HG02798 (cell line): ENCODE measurements around the gene TCERG1L.
"Not testable (repeated sequence)": the region's sequence is repeated elsewhere in the genome, so short reads cannot be mapped to it uniquely, and the experiment has no call there.

Experiments used
- ATAC-seq: cut with Tn5 transposase; IDR thresholded peaks from one replicate; pipeline ENCODE4 v1.9.1; 2021; ENCODE audit warnings: mild to moderate bottlenecking; ENCODE audit not compliant: unreplicated experiment, poor library complexity

The TCERG1L gene

GRCh38 chr10:131198401-131198800 lies 113.1 kb downstream of the TCERG1L start:
- ATAC-seq = no peak

DNA sequence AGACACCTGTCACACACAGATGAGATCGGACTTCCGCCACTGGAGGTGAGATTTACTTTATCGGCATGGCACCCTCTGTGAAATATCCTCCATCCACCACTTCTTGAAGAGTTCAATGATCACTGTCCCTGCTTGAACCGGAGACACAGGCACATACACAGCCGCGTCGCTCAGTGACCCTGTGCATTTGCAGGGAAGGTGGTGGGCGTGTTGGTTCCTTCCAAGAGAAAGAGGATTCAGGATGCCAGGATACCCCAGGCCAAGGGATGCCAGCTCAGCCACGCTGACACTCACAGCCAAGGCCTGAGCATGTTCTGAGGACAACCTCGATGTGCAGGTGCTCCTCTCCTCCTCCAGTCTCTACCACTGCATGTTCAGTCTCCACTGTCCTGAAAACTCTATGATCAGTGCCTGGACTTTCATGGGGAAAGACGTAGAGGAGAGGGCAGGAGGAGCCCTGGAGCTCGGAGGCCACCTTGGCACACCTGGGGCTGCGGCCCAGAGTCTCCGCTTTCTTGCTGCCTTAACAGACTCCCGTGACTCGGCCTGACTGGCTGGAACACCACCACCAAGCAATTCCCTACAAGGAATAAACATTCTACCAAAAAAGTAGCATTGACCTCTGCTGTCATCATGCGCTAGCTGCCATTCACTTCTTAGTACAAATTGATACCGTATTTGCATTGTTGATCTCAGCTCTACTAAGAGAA lies 115.2 kb downstream of the TCERG1L start:
- ATAC-seq = no peak

DNA sequence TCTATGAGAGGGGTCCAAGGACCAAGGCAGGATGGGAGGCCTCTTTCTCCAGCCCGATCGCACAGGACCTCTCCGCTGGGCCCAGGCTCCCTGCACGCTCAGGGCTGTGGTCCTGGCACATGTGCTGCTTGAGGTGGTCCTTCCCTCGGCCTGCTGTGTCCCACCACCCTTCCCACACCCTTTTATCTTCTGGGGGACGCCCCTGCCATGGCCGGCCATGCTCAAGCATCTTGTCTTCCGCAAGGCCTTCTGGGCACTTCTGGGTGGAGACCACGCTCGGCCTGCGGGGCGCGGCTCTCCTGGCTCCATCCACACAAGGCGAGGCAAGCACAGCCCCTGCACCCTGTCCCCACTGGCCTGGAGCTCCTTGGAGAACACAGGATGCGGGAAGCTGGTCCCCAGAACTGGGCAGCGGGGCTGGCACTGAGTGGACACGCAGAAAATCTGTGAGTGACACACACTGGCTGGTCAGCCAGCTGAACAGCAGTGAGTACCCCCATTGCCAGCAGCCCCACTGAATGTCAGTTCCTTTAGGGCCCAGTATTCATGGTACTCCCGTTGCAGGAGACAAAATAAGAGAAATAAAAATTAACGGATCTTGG lies 115.9 kb downstream of the TCERG1L start:
- no peak for ATAC-seq

GRCh38 chr10:131195116-131195515 lies 116.4 kb downstream of the TCERG1L start:
- ATAC-seq = no peak

GRCh38 chr10:131193923-131194322 lies 117.6 kb downstream of the TCERG1L start:
- no peak for ATAC-seq

GRCh38 chr10:131188494-131188893 lies 123.0 kb downstream of the TCERG1L start:
- no peak for ATAC-seq

DNA sequence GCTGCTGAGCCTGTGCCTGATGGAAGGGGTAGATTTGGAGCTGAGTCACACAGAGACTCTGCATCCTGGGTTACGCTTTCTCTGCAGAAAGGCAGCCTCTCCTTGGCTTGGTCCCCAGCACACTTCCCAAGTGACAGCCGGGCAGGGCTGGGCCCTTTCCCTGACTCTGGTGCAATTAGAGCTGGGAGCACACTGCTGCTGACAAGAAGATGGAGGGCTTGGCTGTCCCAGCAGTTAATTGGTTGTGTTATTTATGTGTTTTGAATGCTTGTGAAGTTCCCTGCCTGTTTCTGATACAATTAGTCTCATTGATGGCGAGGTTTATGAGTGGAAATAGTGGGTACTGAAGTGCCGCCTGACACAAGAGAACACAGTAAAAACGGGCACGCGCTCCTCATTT lies 123.6 kb downstream of the TCERG1L start:
- no peak for ATAC-seq

GRCh38 chr10:131187274-131187673 lies 124.2 kb downstream of the TCERG1L start:
- no peak for ATAC-seq

GRCh38 chr10:131186547-131187253 lies 124.8 kb downstream of the TCERG1L start:
- no peak for ATAC-seq

- no peak for ATAC-seq
Observed at GRCh38 chr10:131184503-131184902, 127.0 kb downstream of the TCERG1L start.

- no peak for ATAC-seq
Observed at GRCh38 chr10:131183546-131184045, 127.9 kb downstream of the TCERG1L start.

- ATAC-seq = no peak
Observed at GRCh38 chr10:131181456-131181855, 130.1 kb downstream of the TCERG1L start.

- ATAC-seq = no peak
Observed at GRCh38 chr10:131180740-131181415, 130.6 kb downstream of the TCERG1L start.

GRCh38 chr10:131180086-131180485 lies 131.4 kb downstream of the TCERG1L start:
- no peak for ATAC-seq

- no peak for ATAC-seq
Observed at GRCh38 chr10:131179361-131179760, 132.2 kb downstream of the TCERG1L start.

- ATAC-seq = no peak
Observed at GRCh38 chr10:131178521-131179331, 132.8 kb downstream of the TCERG1L start.

DNA sequence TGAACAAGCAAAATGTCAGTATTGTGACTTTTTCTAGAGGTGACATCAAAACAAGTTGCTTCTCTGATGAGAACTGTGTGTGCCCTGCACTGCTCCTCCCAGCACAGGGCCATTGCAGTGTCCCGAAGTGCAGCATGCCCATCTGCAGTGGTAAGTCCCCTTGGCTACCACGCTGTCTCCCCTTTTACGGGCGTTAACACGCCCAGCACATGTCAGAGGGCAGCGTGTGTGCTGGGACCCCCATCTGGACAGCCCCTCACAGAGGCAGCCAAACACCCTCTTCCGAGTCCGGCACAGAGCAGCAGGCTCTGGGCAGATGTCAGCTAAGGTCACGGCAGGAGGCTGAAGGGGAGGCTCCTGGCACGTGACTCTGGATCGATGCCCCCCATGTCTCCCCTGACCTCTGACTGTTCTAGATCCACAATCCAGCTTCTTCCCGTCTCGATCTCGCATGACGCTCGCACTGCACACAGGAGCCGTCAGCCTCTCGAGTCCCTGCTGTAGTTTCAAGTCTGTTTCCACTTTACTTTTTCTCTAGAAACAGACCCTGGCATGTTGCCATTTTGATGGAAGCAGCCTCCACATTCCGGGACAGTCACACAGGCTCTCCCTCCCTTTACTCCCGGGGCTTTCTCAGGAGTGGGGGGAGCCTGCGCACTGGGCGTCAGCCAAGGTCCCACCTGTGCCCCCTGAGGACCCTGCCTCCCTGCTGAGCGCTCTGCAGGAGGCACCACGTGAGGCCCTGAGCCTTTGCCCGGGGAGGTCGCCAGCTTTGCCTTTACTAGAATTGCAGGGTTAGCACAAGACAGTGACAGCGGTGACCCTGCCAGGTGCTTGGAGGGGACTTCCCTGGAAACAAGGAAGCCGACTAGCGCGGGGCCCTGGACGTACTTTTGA lies 133.8 kb downstream of the TCERG1L start:
- ATAC-seq = no peak

DNA sequence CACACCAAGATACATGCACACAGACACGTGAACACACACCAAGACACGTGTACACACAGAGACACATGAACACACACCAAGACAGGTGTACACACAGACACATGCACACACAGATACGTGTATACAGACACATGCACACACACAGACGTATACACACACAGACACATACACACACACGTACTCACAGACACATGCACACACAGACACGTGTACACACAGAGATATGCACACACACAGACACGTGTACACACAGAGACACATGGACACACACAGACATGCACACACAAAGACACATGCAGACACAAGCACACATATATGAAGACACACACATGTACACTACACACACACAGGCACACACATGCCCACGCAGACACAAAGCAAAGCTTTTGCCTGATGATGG lies 134.6 kb downstream of the TCERG1L start:
- ATAC-seq = no peak

- ATAC-seq = not testable (repeated sequence)
Observed at GRCh38 chr10:131176324-131176723, 135.2 kb downstream of the TCERG1L start.
